HCT116 (cell line): ENCODE results near the gene CSGALNACT2. TPM values are rescaled to one million over a fixed set of nuclear protein-coding genes. Genes with fewer than 3 reads are reported as not detected.
A peak's percentile ranks its signal among the peaks of the same experiment; 100 is the strongest.

Experiments
- ATAC-seq: fragments of 200-7000 bp; cut with Tn5 transposase; 2 replicates; pipeline ENCODE4 v1.9.1; 2020; ENCODE audit warnings: mild to moderate bottlenecking, moderate library complexity
- BruUV-seq: library from RNA; stranded (reverse); fragments of 400-500 nt; replicated peaks from 2 replicates; lab custom pipeline; 2021; lab: Mats Ljungman, UMichigan
- CTCF ChIA-PET: fragments of 300-600 bp; sonication (Branson Sonifier 250); formaldehyde crosslinking; loops from one replicate; lab custom pipeline; 2021; ENCODE audit warnings: antibody characterized with exemption; lab: Charles Lee
- POLR2A ChIA-PET: fragments of 300-600, 350-600 bp; sonication (Branson Sonifier 250); formaldehyde crosslinking; loops from one replicate; lab custom pipeline; 2021; ENCODE audit warnings: antibody characterized with exemption; lab: Charles Lee
- RAD21 ChIA-PET, 2 experiments: fragments of 300-600 bp; sonication (Branson Sonifier 250); formaldehyde crosslinking; loops; one replicate each; lab custom pipeline; 2023; ENCODE audit warnings: low total read pairs in 2 of 2; ENCODE audit not compliant: uncharacterized antibody in 2 of 2, unreplicated experiment in 2 of 2, low non-redundant PET in 1 of 2; lab: Charles Lee
- DNase-seq: peaks from one replicate; pipeline ENCODE4 v3.0.0-alpha.2; 2010; ENCODE audit warnings: low read depth, low spot score
- H2AFZ ChIP-seq: fragments of 200-600 bp; shearing (Covaris generic), sonication (generic); 2 replicates; pipeline ENCODE4 v1.6.1; 2017; ENCODE audit warnings: low read depth, mixed run types, mixed read lengths, antibody characterized with exemption, low read length; ENCODE audit not compliant: poor library complexity, severe bottlenecking
- H3K27ac ChIP-seq: 2 replicates; pipeline ENCODE4 v1.5.1; 2012; ENCODE audit warnings: low read depth, low read length
- H3K27me3 ChIP-seq: fragments of 200-600 bp; sonication (generic); 2 replicates; pipeline ENCODE4 v1.6.1; 2016; ENCODE audit warnings: mixed run types, low read length, mixed read lengths; ENCODE audit not compliant: insufficient read depth
- H3K36me3 ChIP-seq, 2 experiments: fragments of 200-500 bp in 1 of 2; fragments of 200-600 bp in 1 of 2; sonication (Bioruptor generic) in 1 of 2; sonication (generic) in 1 of 2; 2 replicates each; pipeline versions ENCODE4 v1.5.1 to v1.6.1; 2014 to 2016; ENCODE audit warnings: low read length in 2 of 2, inconsistent platforms in 1 of 2, mixed read lengths in 1 of 2, mixed run types in 1 of 2; ENCODE audit not compliant: insufficient read depth in 2 of 2, control insufficient read depth in 1 of 2
- H3K4me1 ChIP-seq, 2 experiments: fragments of 200-600 bp in 1 of 2; sonication (generic) in 1 of 2; 2 replicates each; pipeline versions ENCODE4 v1.5.1 to v1.6.1; 2012 to 2017; ENCODE audit warnings: low read length in 2 of 2, inconsistent platforms in 1 of 2, mild to moderate bottlenecking in 1 of 2, mixed read lengths in 1 of 2, mixed run types in 1 of 2, moderate library complexity in 1 of 2; ENCODE audit not compliant: insufficient read depth in 2 of 2, control insufficient read depth in 1 of 2
- H3K4me2 ChIP-seq: fragments of 200-600 bp; sonication (generic); 2 replicates; pipeline ENCODE4 v1.6.1; 2017; ENCODE audit warnings: mixed run types, low read length, mixed read lengths
- H3K4me3 ChIP-seq, 2 experiments: fragments of 200-600 bp in 1 of 2; sonication (generic) in 1 of 2; replicated peaks in 1 of 2; 2 replicates each; pipeline ENCODE4 v1.5.1; 2011 to 2016; ENCODE audit warnings: low read length in 2 of 2, control low read depth in 1 of 2, low read depth in 1 of 2, mild to moderate bottlenecking in 1 of 2, mixed read lengths in 1 of 2, mixed run types in 1 of 2
- H3K79me2 ChIP-seq: fragments of 200-600 bp; sonication (generic); 2 replicates; pipeline ENCODE4 v1.6.1; 2017; ENCODE audit warnings: mild to moderate bottlenecking, mixed run types, low read length, moderate library complexity, mixed read lengths; ENCODE audit not compliant: insufficient read depth
- H3K9ac ChIP-seq: fragments of 200-600 bp; sonication (generic); 2 replicates; pipeline ENCODE4 v1.6.1; 2016; ENCODE audit warnings: low read length, mixed read lengths
- H3K9me2 ChIP-seq: fragments of 200-600 bp; sonication (generic), shearing (Covaris generic); 2 replicates; pipeline ENCODE4 v1.6.1; 2017; ENCODE audit warnings: mixed run types, mild to moderate bottlenecking, moderate library complexity; ENCODE audit not compliant: insufficient read depth
- H3K9me3 ChIP-seq, 2 experiments: fragments of 200-500 bp in 1 of 2; fragments of 200-600 bp in 1 of 2; sonication (Bioruptor generic) in 1 of 2; sonication (generic) in 1 of 2; 2 replicates each; pipeline ENCODE4 v1.6.1; 2014 to 2017; ENCODE audit warnings: low read length in 2 of 2, mixed read lengths in 2 of 2, inconsistent platforms in 1 of 2, low read depth in 1 of 2, mild to moderate bottlenecking in 1 of 2, mixed run types in 1 of 2, moderate library complexity in 1 of 2; ENCODE audit not compliant: control insufficient read depth in 1 of 2, insufficient read depth in 1 of 2
- H4K20me1 ChIP-seq: fragments of 200-600 bp; sonication (generic), shearing (Covaris generic); 2 replicates; pipeline ENCODE4 v1.6.1; 2017; ENCODE audit warnings: mixed run types, mild to moderate bottlenecking, moderate library complexity; ENCODE audit not compliant: insufficient read depth
- EZH2 ChIP-seq: fragments of 200-600 bp; sonication (generic); IDR thresholded peaks from 2 replicates; pipeline ENCODE4 v1.6.1; 2017; ENCODE audit warnings: antibody characterized with exemption, mixed run types
- EZH2phosphoT487 ChIP-seq: fragments of 200-600 bp; IDR thresholded peaks from 2 replicates; pipeline ENCODE4 v1.6.1; 2018; ENCODE audit warnings: antibody characterized with exemption, borderline replicate concordance
- JUND ChIP-seq: IDR thresholded peaks from 2 replicates; pipeline ENCODE4 v1.6.1; 2012
- POLR2A ChIP-seq: IDR thresholded peaks from 2 replicates; pipeline ENCODE4 v1.7.0; 2011; ENCODE audit warnings: borderline replicate concordance; ENCODE audit not compliant: insufficient read depth, insufficient read length; ENCODE audit errors: extremely low read depth
- RAD21 ChIP-seq: IDR thresholded peaks from 2 replicates; pipeline ENCODE4 v1.6.1; 2012; ENCODE audit warnings: low read depth, mild to moderate bottlenecking
- SIN3A ChIP-seq: IDR thresholded peaks from 2 replicates; pipeline ENCODE4 v1.6.1; 2012; ENCODE audit warnings: low read depth
- SP1 ChIP-seq: IDR thresholded peaks from 2 replicates; pipeline ENCODE4 v1.6.1; 2012; ENCODE audit warnings: low read depth
- SRF ChIP-seq: IDR thresholded peaks from 2 replicates; pipeline ENCODE4 v1.6.1; 2012; ENCODE audit warnings: low read depth
- YY1 ChIP-seq: IDR thresholded peaks from 2 replicates; pipeline ENCODE4 v1.6.1; 2011; ENCODE audit warnings: low read length, low read depth, moderate library complexity, mild to moderate bottlenecking; ENCODE audit not compliant: insufficient replicate concordance; ENCODE audit errors: extremely low read depth
- ZNF274 ChIP-seq: fragments of 200-500 bp; sonication (Bioruptor generic); IDR thresholded peaks from 2 replicates; pipeline ENCODE4 v1.6.1; 2014; ENCODE audit warnings: mild to moderate bottlenecking, low read depth, low read length, inconsistent platforms
- intact Hi-C: fragments of 100-400 bp; cut with micrococcal nuclease; formaldehyde crosslinking; loops from 2 replicates; pipeline ENCODE4 v1.10.0; 2022
- total RNA-seq: library from RNA; stranded (reverse); gene quantifications from one replicate; pipeline ENCODE4 v1.2.1, GENCODE V29; 2021; ENCODE audit not compliant: unreplicated experiment
- TF ChIP-seq, protein P1 (sequence below), 3 experiments: fragments of 200-600 bp in 1 of 3; sonication (generic) in 1 of 3; IDR thresholded peaks in 2 of 3; conservative IDR thresholded peaks in 1 of 3; 2 replicates each; pipeline ENCODE4 v1.5.1; 2012 to 2017; ENCODE audit warnings: low read depth in 2 of 3, low read length in 2 of 3, antibody characterized with exemption in 1 of 3, borderline replicate concordance in 1 of 3, control low read depth in 1 of 3, mild to moderate bottlenecking in 1 of 3, mixed read lengths in 1 of 3, mixed run types in 1 of 3, moderate library complexity in 1 of 3; ENCODE audit not compliant: insufficient read depth in 1 of 3
- TF ChIP-seq, protein P2 (sequence below): IDR thresholded peaks from 2 replicates; pipeline ENCODE4 v1.6.1; 2012

CSGALNACT2 gene
- total RNA-seq, 1 experiment from 2014 or later = 9.9 TPM

- RAD21 ChIA-PET = no interaction called here
- Histone ChIP-seq H3K9ac (no peak overlapping the region), H3K4me1 (no peaks in the 10 kb centered on the region), H3K79me2 (peaks cover 29% of the 10 kb centered on the region; the same call in 1 of the 2 replicates), H3K36me3 (no peaks in the 10 kb centered on the region), H3K4me3 (no peak overlapping the region), H3K9me3 (no peaks in the 10 kb centered on the region), H4K20me1 (no peaks in the 10 kb centered on the region), H3K27ac (no peak overlapping the region), H3K27me3 (no peaks in the 10 kb centered on the region), H2AFZ (no peak overlapping the region), H3K9me2 (no peaks in the 10 kb centered on the region), H3K4me2 (no peak overlapping the region)
- BruUV-seq = TSS peak; percentile 26
- DNase-seq (no peak), ATAC-seq (no peak)
- POLR2A ChIA-PET = no interaction called here
- intact Hi-C loops = no loop called here
- TF ChIP-seq RAD21 (no peak), SRF (no peak), JUND (no peak), SP1 (no peak), EZH2 (no peak), EZH2phosphoT487 (no peak), POLR2A (no peak), SIN3A (no peak), YY1 (no peak), ZNF274 (no peak)
- TF ChIP-seq, protein P1, sequence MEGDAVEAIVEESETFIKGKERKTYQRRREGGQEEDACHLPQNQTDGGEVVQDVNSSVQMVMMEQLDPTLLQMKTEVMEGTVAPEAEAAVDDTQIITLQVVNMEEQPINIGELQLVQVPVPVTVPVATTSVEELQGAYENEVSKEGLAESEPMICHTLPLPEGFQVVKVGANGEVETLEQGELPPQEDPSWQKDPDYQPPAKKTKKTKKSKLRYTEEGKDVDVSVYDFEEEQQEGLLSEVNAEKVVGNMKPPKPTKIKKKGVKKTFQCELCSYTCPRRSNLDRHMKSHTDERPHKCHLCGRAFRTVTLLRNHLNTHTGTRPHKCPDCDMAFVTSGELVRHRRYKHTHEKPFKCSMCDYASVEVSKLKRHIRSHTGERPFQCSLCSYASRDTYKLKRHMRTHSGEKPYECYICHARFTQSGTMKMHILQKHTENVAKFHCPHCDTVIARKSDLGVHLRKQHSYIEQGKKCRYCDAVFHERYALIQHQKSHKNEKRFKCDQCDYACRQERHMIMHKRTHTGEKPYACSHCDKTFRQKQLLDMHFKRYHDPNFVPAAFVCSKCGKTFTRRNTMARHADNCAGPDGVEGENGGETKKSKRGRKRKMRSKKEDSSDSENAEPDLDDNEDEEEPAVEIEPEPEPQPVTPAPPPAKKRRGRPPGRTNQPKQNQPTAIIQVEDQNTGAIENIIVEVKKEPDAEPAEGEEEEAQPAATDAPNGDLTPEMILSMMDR (IDR thresholded peaks at IDR 0.05 in 2 of 3, conservative IDR thresholded peaks at IDR 0.05 in 1 of 3; ENCODE audit: borderline replicate concordance in 1 of 3, insufficient read depth in 1 of 3, low read depth in 2 of 3, low read length in 2 of 3) = no peak
- TF ChIP-seq, protein P2, sequence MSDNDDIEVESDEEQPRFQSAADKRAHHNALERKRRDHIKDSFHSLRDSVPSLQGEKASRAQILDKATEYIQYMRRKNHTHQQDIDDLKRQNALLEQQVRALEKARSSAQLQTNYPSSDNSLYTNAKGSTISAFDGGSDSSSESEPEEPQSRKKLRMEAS = no peak
- CTCF ChIA-PET = interaction anchor here (0.7 to 1.4 kb wide), 2 partner anchors 15 to 50 kb away, joined by 3 to 4 read pairs; no protein-coding TSS in a partner anchor
These were observed 17.0 kb downstream of the CSGALNACT2 start for GRCh38 chr10:43155221-43155620.
